Testis (tissue), 3 donors: ENCODE results near the gene RXRG. TPM values are rescaled to one million over a fixed set of nuclear protein-coding genes. Genes with fewer than 3 reads are reported as not detected.
A peak's percentile ranks its signal among the peaks of the same experiment; 100 is the strongest.

Experiments used
- DNase-seq: peaks from one replicate; pipeline ENCODE4 v3.0.0-alpha.2; 2019
- H3K27ac ChIP-seq, 2 donors: fragments of 200-600 bp; sonication (generic); one replicate each; pipeline ENCODE4 v1.5.1; 2019
- H3K27me3 ChIP-seq: fragments of 200-600 bp; sonication (generic); one replicate; pipeline ENCODE4 v1.5.1; 2019
- H3K36me3 ChIP-seq: fragments of 200-600 bp; sonication (generic); one replicate; pipeline ENCODE4 v1.5.1; 2017; ENCODE audit warnings: low read depth; ENCODE audit errors: missing control alignments
- H3K4me1 ChIP-seq: fragments of 200-600 bp; sonication (generic); one replicate; pipeline ENCODE4 v1.5.1; 2019
- H3K4me3 ChIP-seq, 2 donors: fragments of 200-600 bp; sonication (generic); one replicate each; pipeline ENCODE4 v1.5.1; 2017 to 2019
- H3K9me3 ChIP-seq: fragments of 200-600 bp; sonication (generic); one replicate; pipeline ENCODE4 v1.5.1; 2017
- POLR2A ChIP-seq: fragments of 450-650 bp; IDR thresholded peaks from one replicate; pipeline ENCODE4 v1.6.1; 2017; ENCODE audit warnings: antibody characterized with exemption, mild to moderate bottlenecking, moderate library complexity
- WGBS, 2 donors: methylation state at CpG; one replicate each; pipeline ENCODE4 v1.1.5; 2018; 5-methylcytosine and 5-hydroxymethylcytosine counted together
- intact Hi-C: fragments of 100-400 bp; cut with DNase I; formaldehyde crosslinking; loops from one replicate; pipeline ENCODE4 v1.15.1; 2023; ENCODE audit warnings: low total_unique reads
- polyA plus RNA-seq: library from polyadenylated mRNA; stranded (reverse); fragments of 350-450 nt; fragmentation: Illumina TruSeq; extraction: RNeasy Lipid Tissue Mini Kit (QIAGEN cat#74804); gene quantifications from one replicate; pipeline ENCODE4 v1.2.3, GENCODE V29; 2014; ENCODE audit warnings: low read depth, low replicate concordance; ENCODE audit not compliant: insufficient read depth
- total RNA-seq, 2 donors: library from RNA; depleted of rRNA; stranded (reverse); fragments of >200 nt; gene quantifications; one replicate each; pipeline ENCODE4 v1.2.3, GENCODE V29; 2016
- TF ChIP-seq, protein P1 (sequence below), 3 experiments: fragments of 450-650 bp in 2 of 3; fragments of 200-600 bp in 1 of 3; sonication (generic) in 1 of 3; IDR thresholded peaks; one replicate each; pipeline ENCODE4 v1.5.1; 2016 to 2019; ENCODE audit warnings: antibody characterized with exemption in 3 of 3, mild to moderate bottlenecking in 2 of 3, moderate library complexity in 1 of 3

The RXRG gene
- total and polyA plus RNA-seq, 3 donors from 2014 or later, result 0.24 to 4.0 (median 1.1) TPM

DNA sequence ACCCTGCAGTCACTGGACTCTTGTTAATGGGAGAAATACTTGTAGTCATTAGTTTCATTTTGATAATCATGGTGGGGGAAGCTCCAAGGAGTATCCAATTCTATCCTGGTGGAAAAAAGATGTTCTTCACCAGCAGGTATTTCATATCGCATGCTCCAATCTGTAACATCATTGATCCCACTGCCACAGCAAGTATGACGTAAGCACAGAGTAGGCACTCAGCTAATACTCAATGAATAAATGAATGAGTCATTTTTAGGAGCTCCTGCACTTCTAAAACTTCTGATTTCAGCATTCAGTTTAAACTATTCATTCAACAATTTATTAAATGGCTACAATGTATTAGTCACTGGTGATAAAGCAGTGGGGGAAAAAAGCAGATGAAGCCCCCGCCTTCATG lies 30.3 kb downstream of the RXRG start:
- no peaks in the 10 kb centered on the region for H3K9me3 ChIP-seq
- no peak for DNase-seq
- no peaks in the 10 kb centered on the region for H3K4me1 ChIP-seq
- no peaks in the 10 kb centered on the region for H3K27me3 ChIP-seq
- WGBS, 2 donors, result 86 to 87% methylated on average over 3 of the region's 3 CpGs
- H3K36me3 ChIP-seq, result no peaks in the 10 kb centered on the region
- no peak for TF ChIP-seq POLR2A
- TF ChIP-seq, protein P1, sequence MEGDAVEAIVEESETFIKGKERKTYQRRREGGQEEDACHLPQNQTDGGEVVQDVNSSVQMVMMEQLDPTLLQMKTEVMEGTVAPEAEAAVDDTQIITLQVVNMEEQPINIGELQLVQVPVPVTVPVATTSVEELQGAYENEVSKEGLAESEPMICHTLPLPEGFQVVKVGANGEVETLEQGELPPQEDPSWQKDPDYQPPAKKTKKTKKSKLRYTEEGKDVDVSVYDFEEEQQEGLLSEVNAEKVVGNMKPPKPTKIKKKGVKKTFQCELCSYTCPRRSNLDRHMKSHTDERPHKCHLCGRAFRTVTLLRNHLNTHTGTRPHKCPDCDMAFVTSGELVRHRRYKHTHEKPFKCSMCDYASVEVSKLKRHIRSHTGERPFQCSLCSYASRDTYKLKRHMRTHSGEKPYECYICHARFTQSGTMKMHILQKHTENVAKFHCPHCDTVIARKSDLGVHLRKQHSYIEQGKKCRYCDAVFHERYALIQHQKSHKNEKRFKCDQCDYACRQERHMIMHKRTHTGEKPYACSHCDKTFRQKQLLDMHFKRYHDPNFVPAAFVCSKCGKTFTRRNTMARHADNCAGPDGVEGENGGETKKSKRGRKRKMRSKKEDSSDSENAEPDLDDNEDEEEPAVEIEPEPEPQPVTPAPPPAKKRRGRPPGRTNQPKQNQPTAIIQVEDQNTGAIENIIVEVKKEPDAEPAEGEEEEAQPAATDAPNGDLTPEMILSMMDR (IDR thresholded peaks at IDR 0.05), result no peak
- H3K27ac ChIP-seq, result no peak overlapping the region
- intact Hi-C loops, result no loop called here
- no peak overlapping the region for H3K4me3 ChIP-seq

DNA sequence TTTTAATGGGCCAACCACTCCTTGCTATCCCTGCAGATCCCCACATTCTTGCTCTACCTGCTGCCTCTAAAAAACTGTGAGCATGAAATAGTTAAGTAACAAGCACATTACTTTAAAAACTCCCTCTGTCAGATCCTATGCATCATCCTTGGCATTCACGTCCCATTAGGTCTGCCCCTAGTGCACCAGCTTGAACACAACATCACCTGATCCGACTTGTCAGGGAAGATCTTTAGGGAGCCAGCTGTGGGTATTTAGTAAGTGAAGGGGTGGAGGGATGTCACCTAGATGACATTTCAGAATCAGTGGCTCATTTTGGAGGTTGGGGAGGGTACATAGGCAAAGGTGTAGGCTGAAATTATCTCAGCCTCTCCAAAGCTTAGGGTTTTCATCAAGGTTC lies 33.5 kb downstream of the RXRG start:
- no peak overlapping the region for H3K4me3 ChIP-seq
- no peaks in the 10 kb centered on the region for H3K4me1 ChIP-seq
- no peaks in the 10 kb centered on the region for H3K9me3 ChIP-seq
- DNase-seq, result no peak
- H3K27ac ChIP-seq, result no peak overlapping the region
- H3K36me3 ChIP-seq, result no peaks in the 10 kb centered on the region
- intact Hi-C loops, result no loop called here
- TF ChIP-seq POLR2A, result no peak
- TF ChIP-seq, protein P1 (IDR thresholded peaks at IDR 0.05), result no peak
- no peaks in the 10 kb centered on the region for H3K27me3 ChIP-seq
- 79 to 84% methylated on average over 2 of the region's 2 CpGs for WGBS, 2 donors

GRCh38 chr1:165409657-165410358 lies 35.1 kb downstream of the RXRG start:
- Histone ChIP-seq H3K4me3 (no peak overlapping the region), H3K4me1 (no peaks in the 10 kb centered on the region), H3K36me3 (no peaks in the 10 kb centered on the region), H3K27me3 (no peaks in the 10 kb centered on the region), H3K27ac (no peak overlapping the region), H3K9me3 (no peaks in the 10 kb centered on the region)
- TF ChIP-seq POLR2A, result no peak
- TF ChIP-seq, protein P1 (IDR thresholded peaks at IDR 0.05), result no peak
- no peak for DNase-seq
- WGBS, 2 donors, result 70 to 89% methylated on average over 4 of the region's 4 CpGs
- intact Hi-C loops, result no loop called here

DNA sequence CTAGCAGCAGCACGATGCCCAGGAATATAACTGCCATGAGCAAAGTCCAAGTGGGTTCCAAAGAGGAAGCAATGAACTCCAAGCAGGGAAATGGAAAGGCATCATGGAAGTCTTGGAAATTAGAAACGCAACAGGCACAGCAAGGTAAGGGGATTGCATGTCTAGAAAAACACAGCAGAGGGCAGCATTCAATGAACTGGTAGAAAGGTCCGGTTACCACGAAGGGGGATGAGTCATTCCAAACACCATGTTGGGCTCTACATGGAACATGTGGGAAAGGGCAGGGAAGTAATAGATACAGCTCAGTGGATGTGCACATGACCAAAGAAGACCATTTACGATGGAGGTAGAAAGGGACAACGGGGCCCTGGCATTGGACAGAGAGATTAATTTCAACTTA lies 36.4 kb downstream of the RXRG start:
- Histone ChIP-seq H3K4me1 (no peaks in the 10 kb centered on the region), H3K27me3 (no peaks in the 10 kb centered on the region), H3K27ac (no peak overlapping the region), H3K36me3 (no peaks in the 10 kb centered on the region), H3K9me3 (no peaks in the 10 kb centered on the region), H3K4me3 (no peak overlapping the region)
- 64 to 68% methylated on average over 6 of the region's 6 CpGs for WGBS, 2 donors
- TF ChIP-seq, protein P1 (IDR thresholded peaks at IDR 0.05), result peak in 1 of 3 experiments; percentile 33
- TF ChIP-seq POLR2A, result no peak
- peak; percentile 35 for DNase-seq
- intact Hi-C loops, result no loop called here

DNA sequence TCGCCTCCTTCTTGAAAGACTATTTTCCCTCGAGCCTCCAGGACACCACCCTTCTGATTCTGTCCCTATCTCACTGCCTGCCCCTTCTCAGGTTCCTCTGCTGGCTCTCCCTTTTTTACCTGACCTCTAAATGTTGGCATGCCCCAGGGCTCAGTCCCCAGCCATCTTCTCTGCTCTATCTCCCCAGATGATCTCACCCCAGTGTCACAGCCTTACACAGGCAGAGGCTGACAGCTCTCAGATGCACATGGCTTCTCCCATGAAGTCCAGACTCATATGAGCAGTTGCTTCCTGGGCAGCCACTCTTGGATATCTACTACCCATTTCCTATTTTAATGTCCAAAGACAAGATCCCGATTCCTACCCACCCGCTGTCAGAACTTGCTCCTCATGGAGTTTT lies 37.5 kb downstream of the RXRG start:
- no peaks in the 10 kb centered on the region for H3K9me3 ChIP-seq
- no peak for DNase-seq
- no peak overlapping the region for H3K4me3 ChIP-seq
- H3K36me3 ChIP-seq, result no peaks in the 10 kb centered on the region
- TF ChIP-seq POLR2A, result no peak
- TF ChIP-seq, protein P1 (IDR thresholded peaks at IDR 0.05), result no peak
- H3K27me3 ChIP-seq, result no peaks in the 10 kb centered on the region
- no peaks in the 10 kb centered on the region for H3K4me1 ChIP-seq
- H3K27ac ChIP-seq, result no peak overlapping the region
- WGBS, 2 donors, result 90 to 91% methylated on average over 4 of the region's 4 CpGs
- intact Hi-C loops, result no loop called here
